Suppressor macrophage (primary cell): ENCODE data around the gene MST1.
A peak's percentile ranks its signal among the peaks of the same experiment; 100 is the strongest.

Experiments used
- DNase-seq, 4 experiments: peaks; one replicate each; pipeline ENCODE4 v3.0.0-alpha.2; 2020 to 2022

Gene MST1

GRCh38 chr3:49673715-49674496 is 15.4 kb downstream of the MST1 start, which contains the start of gene APEH:
Gene APEH (plus strand): TSS chr3:49674351. CDS start chr3:49674402, 51 bp downstream.
- DNase-seq = peak; percentile 98 to 99 (median 98)

GRCh38 chr3:49673121-49673714 is 16.1 kb downstream of the MST1 start:
- peak; percentile 22 to 56 (median 33) for DNase-seq

- DNase-seq = peak; percentile 63 to 75 (median 69)
Measured at GRCh38 chr3:49671291-49672288, 17.7 kb downstream of the MST1 start.

GRCh38 chr3:49670940-49671290 is 18.4 kb downstream of the MST1 start:
- no peak for DNase-seq

GRCh38 chr3:49669352-49669751 is 19.9 kb downstream of the MST1 start:
- DNase-seq = no peak

- DNase-seq = no peak
Measured at GRCh38 chr3:49668861-49669260, 20.4 kb downstream of the MST1 start.

GRCh38 chr3:49668414-49668797 is 20.9 kb downstream of the MST1 start:
- no peak for DNase-seq

- no peak for DNase-seq
Measured at GRCh38 chr3:49667701-49668413, 21.4 kb downstream of the MST1 start.

- no peak for DNase-seq
Measured at GRCh38 chr3:49666592-49666991, 22.7 kb downstream of the MST1 start.

GRCh38 chr3:49665822-49666519 is 23.3 kb downstream of the MST1 start:
- peak in 3 of 4 experiments; percentile 6 to 41 (median 10) for DNase-seq

GRCh38 chr3:49664300-49664699 is 25.0 kb downstream of the MST1 start:
- no peak for DNase-seq

GRCh38 chr3:49663831-49664230 is 25.4 kb downstream of the MST1 start:
- DNase-seq = no peak

- DNase-seq = no peak
Measured at GRCh38 chr3:49662720-49663413, 26.4 kb downstream of the MST1 start.

GRCh38 chr3:49662021-49662420 is 27.3 kb downstream of the MST1 start:
- DNase-seq = no peak

- DNase-seq = no peak
Measured at GRCh38 chr3:49661281-49661680, 28.0 kb downstream of the MST1 start.

GRCh38 chr3:49659756-49660155 is 29.5 kb downstream of the MST1 start:
- DNase-seq = no peak

- no peak for DNase-seq
Measured at GRCh38 chr3:49658711-49659110, 30.6 kb downstream of the MST1 start.

GRCh38 chr3:49657208-49657915 is 31.9 kb downstream of the MST1 start:
- DNase-seq = no peak

GRCh38 chr3:49656541-49657112 is 32.6 kb downstream of the MST1 start:
- peak in 3 of 4 experiments; percentile 9 to 24 (median 20) for DNase-seq

- DNase-seq = no peak
Measured at GRCh38 chr3:49655731-49656285, 33.5 kb downstream of the MST1 start.
